ENCODE data around the gene PHLDB1.

Gene PHLDB1

DNA sequence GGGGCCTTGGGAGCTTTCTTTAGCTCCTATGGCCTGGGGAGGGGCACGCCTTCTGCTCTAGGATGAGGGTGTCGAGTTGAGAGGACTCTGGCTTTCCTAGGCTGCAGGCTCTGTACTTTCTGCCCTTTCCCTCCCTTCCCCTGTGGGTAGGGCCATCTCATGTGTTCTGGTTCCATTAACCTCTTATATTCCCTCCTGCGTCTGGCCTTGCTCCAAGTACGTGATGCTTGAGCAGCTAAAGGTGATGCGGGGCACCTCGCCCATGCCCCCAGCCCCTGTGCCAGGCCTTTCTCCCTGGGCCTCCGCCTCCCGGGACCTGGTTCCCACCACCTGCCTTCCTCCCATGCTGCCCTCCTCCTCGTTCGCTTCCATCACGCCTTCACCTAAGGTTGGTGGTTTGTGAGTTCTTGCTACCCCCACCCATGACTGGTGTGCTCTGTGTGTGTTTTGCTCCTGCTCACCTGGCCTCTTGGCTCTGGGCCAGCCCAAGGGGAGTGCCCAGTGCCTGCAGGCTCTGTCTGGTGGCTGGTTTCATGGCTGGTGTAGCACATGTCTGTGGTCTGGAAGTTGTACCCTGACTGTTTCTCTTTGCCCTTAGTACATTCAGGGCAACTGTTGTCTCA is 34.1 kb downstream of the PHLDB1 start:
- DNase-seq = no peak

- no peak for DNase-seq
Measured at GRCh38 chr11:118643142-118643994, 36.0 kb downstream of the PHLDB1 start.

DNA sequence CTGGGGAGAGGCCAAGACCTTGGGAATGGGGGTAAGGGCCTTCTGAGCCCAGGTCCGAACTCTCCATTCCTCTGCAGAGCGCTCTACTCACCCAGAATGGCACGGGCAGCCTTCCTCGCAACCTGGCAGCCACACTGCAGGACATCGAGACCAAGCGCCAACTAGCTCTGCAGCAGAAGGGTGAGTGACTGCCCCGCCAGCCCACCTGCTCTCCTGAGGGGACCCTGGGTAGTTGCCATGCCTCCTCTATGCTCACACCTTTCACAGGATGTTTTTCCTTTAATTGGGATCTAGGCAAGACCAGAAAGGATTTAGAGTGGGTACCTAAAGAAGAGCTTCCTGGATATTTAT is 36.6 kb downstream of the PHLDB1 start:
- DNase-seq = no peak

DNA sequence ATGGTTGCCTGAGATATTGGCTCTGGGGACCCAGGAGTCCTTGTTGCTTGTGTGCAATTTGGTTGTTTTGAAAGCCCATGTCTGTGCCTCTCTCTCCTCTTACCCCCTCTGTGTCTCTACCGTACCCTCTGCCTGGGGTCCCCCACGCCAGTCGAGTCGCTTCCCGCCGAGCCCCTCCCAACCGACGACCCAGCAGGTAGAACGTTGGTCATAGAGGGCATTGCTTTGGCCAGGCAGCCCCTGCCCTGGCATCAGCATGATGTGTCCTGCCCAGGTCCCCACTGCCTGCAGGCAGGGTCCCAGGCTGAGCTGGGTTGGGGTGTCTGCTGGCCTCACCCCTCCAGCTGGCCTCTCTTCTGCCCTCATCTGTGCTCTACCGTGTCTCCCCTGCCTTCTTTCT is 37.1 kb downstream of the PHLDB1 start:
- DNase-seq = no peak

DNA sequence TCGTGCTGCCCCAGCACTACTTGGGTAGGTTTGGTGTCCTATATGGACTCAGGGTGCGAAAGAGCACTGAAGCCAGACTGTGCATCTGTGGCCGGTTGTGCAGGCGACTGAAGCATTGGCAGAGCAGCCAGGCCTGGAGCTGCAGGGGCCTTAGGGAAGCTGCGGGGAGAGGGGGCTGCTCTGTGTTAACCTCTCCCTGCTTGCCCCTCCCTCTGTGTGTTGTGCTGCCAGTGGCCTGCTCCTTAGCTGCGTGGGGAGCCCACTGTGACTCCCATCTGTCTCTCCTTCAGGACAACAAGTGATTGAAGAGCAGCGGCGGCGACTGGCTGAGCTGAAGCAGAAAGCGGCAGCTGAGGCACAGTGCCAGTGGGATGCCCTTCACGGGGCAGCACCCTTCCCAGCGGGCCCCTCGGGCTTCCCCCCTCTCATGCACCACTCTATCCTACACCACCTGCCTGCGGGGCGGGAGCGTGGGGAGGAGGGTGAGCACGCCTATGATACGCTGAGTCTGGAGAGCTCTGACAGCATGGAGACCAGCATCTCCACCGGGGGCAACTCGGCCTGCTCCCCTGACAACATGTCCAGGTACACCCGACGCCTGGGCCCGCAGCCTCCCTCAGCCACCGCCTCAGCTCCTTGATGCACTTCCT is 37.8 kb downstream of the PHLDB1 start:
- DNase-seq = no peak

- DNase-seq = no peak
Measured at GRCh38 chr11:118646393-118646792, 39.0 kb downstream of the PHLDB1 start.

DNA sequence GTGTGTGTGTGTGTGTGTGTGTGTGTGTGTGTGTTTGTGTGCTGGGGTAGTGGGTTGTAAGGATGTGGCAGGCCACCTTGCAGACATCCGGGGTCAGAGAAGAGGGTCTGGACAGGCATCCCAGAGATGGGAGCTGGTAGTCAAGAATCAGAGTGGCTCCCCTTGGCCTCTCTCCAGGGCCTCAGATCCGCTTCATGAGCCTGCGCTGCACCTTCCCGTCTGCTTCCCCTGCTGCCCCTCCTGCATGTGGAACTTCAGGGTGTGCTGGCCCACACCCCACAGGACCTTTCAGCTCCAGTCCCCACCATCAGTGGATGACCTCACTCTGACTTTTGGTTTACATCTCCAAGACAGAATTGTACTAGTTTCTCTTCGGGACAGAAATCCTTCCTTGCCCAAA is 40.9 kb downstream of the PHLDB1 start:
- no peak for DNase-seq

GRCh38 chr11:118649941-118650340 is 42.5 kb downstream of the PHLDB1 start:
- no peak for DNase-seq

DNA sequence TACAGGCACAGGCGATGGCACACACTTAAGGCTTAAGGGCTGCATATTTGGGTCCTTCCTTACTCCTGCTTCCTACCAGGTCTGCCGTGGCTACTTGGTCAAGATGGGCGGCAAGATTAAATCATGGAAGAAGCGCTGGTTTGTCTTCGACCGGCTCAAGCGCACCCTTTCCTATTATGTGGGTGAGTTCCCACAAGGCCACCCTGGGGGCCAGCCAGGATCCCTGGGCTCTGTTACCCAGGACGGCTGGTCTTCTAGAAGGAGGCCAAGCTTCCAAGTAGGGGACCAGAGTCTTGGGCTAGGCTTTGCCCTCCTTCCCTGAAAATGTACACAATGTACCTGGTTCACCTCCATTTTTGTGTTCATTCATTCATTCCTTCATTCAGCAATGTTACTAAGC is 43.0 kb downstream of the PHLDB1 start:
- no peak for DNase-seq

- no peak for DNase-seq
Measured at GRCh38 chr11:118651820-118652219, 44.4 kb downstream of the PHLDB1 start.

DNA sequence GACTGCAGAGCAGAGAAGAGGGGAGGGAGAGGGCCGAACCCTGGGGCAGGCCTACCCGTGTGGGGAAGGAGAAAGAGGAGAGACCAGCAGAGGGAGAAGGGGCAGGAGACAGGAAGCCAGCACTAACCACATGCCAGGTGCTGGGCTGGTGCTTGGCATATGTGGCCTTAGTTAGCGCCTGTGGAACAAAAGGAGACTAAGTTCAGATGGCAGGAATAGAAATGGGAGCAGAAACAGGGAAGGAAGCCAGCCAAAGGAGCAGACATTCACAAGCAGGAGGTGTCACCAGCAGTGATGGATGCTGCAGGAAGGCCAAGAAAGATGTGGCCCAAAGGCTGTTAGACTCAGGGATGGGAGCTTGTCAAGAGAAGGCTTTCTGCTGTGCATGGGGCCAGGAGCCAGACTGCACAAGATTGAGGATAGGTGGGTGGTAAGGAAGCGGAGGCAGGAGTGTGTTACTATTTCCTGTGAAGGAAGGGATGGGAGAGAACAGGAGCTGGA is 45.3 kb downstream of the PHLDB1 start:
- no peak for DNase-seq

GRCh38 chr11:118653684-118654390 is 46.4 kb downstream of the PHLDB1 start:
- no peak for DNase-seq

- DNase-seq = no peak
Measured at GRCh38 chr11:118655486-118656190, 48.2 kb downstream of the PHLDB1 start.

DNA sequence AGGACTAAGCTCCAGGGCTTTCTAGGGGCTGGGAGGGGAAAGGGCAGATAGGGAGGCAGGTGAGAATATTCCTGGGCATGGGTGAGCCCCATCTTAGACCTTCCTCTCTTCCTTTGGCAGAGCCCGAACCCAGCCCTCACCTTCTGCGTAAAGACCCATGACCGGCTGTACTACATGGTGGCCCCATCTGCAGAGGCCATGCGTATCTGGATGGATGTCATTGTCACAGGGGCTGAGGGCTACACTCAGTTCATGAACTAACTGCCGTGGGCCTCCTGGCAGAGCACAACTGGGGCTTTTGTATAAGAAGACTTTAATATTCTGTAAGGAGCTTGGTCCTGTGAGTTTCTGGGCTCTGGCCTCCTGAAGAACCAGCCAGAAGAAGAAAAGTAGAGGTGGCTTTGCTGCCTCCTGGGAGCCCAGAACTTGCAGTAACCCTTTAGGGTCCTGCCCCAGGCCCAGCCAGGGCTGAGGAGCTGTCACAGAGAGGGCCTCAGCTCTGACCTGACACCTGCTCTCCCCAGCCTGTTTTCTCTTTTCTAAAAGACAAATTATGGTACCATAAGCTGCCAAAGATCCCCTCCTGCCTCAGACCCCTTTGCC is 49.2 kb downstream of the PHLDB1 start:
- DNase-seq = no peak

GRCh38 chr11:118657238-118657637 is 49.8 kb downstream of the PHLDB1 start:
- DNase-seq = no peak

DNA sequence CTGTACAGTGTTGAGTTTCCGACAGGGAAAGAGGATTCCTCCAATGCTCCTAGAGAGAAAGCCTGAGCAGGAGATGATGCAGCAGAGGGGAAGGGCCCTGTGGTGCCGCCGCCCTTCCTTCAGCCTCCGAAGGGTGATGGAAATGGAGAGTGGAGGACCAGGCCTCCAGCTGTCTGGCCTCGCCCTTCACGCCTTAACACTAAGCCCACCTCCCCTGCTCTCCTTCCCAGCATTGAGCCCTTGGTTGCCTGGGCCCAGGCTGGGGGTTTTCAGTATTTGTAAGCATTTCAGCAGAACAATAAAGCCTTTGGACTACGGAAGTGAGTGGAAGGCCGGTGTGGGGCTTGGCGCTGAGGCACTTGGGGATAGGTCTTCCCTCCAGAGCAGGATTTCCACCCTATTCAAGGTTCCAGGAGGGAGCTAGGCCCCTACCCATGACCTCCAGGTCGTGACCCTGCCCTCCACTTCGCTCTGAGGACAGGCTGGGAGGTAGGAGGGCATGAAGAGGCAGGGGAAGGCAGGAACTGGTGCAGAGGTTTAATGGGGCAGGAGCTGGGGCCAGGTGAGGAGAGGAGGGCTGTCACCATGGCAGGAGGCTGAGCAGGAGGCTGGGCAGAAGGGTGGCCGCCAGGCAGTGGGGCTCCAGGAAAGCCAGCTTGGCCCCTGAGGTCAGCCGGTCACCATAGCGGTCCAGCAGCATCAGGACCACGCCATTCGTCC is 50.5 kb downstream of the PHLDB1 start:
- no peak for DNase-seq

DNA sequence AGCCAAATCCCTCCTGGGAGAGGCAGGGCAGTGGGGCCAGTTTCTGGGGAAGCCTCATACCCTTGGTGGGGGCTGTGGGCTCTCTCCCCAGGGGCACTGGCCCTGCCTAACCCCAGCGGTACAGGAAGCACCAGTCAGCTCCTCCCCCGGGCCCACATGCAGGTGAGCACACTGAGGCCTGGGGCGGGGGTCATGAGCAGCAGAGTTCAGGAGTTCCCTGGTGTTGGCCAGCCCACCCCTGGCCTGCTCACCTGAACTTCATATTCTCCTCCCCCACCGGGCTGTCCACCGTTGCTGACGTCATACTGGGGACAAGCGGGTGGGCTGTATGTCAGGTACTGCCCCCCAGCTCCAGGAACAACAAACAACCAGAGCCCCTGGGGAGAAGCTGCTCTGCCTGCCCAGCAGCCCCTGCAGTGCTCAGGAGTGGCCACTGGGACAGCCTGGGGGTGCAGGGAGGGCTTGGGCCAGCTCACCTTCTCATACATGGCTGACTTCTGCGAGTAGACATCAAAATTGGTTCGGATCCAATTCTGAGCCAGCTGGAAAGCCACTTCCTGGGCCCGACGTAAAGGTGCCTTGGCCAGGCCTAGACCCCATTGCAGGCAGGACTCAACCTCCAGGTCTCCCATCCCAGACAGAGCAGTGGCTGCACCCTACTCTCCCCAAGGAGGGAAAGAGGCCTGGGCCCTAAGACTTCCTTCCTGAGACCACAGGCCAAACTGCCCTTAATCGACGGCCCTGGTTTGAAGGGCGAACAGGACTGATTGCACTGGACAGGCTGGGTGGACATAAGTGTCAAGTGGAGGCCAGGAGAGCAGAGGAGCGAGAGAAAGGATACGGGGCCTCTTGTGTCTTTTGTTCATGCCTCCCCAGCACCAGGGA is 51.3 kb downstream of the PHLDB1 start:
- no peak for DNase-seq

- DNase-seq = peak; percentile 88
Measured at GRCh38 chr11:118659314-118659952, 52.0 kb downstream of the PHLDB1 start.

GRCh38 chr11:118659953-118660680 is 52.7 kb downstream of the PHLDB1 start:
- DNase-seq = no peak
